ENCODE measurements around the gene EPHA7. TPM values are rescaled to one million over a fixed set of nuclear protein-coding genes. Genes with fewer than 3 reads are reported as not detected.

The EPHA7 gene
- total and polyA plus RNA-seq, 2 of the 13 experiments (the other 11 are each of a cell fraction or from before 2014, with no cell fraction given), result not detected

- no peak for TF ChIP-seq ZXDC (CRISPR knock-in tag; IDR thresholded peaks at IDR 0.05)
- no peak for TF ChIP-seq MAZ (IDR thresholded peaks at IDR 0.05; ENCODE audit: borderline replicate concordance, low read depth, low read length)
- no peak for TF ChIP-seq MAZ (CRISPR knock-in tag; IDR thresholded peaks at IDR 0.05; ENCODE audit: low read depth)
- TF ChIP-seq, protein P1, sequence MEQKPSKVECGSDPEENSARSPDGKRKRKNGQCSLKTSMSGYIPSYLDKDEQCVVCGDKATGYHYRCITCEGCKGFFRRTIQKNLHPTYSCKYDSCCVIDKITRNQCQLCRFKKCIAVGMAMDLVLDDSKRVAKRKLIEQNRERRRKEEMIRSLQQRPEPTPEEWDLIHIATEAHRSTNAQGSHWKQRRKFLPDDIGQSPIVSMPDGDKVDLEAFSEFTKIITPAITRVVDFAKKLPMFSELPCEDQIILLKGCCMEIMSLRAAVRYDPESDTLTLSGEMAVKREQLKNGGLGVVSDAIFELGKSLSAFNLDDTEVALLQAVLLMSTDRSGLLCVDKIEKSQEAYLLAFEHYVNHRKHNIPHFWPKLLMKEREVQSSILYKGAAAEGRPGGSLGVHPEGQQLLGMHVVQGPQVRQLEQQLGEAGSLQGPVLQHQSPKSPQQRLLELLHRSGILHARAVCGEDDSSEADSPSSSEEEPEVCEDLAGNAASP (CRISPR knock-in tag; IDR thresholded peaks at IDR 0.05; ENCODE audit: borderline replicate concordance), result no peak
- TF ChIP-seq ATRX (CRISPR knock-in tag; IDR thresholded peaks at IDR 0.05; ENCODE audit: borderline replicate concordance), result no peak
- TF ChIP-seq, protein P2, sequence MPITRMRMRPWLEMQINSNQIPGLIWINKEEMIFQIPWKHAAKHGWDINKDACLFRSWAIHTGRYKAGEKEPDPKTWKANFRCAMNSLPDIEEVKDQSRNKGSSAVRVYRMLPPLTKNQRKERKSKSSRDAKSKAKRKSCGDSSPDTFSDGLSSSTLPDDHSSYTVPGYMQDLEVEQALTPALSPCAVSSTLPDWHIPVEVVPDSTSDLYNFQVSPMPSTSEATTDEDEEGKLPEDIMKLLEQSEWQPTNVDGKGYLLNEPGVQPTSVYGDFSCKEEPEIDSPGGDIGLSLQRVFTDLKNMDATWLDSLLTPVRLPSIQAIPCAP (CRISPR knock-in tag; IDR thresholded peaks at IDR 0.05; ENCODE audit: low read depth), result no peak
- TF ChIP-seq, protein P3, sequence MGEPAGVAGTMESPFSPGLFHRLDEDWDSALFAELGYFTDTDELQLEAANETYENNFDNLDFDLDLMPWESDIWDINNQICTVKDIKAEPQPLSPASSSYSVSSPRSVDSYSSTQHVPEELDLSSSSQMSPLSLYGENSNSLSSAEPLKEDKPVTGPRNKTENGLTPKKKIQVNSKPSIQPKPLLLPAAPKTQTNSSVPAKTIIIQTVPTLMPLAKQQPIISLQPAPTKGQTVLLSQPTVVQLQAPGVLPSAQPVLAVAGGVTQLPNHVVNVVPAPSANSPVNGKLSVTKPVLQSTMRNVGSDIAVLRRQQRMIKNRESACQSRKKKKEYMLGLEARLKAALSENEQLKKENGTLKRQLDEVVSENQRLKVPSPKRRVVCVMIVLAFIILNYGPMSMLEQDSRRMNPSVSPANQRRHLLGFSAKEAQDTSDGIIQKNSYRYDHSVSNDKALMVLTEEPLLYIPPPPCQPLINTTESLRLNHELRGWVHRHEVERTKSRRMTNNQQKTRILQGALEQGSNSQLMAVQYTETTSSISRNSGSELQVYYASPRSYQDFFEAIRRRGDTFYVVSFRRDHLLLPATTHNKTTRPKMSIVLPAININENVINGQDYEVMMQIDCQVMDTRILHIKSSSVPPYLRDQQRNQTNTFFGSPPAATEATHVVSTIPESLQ (CRISPR knock-in tag; conservative IDR thresholded peaks at IDR 0.05), result no peak
- no peak for TF ChIP-seq YY1 (IDR thresholded peaks at IDR 0.05; ENCODE audit: insufficient read depth, insufficient replicate concordance, low read depth, low read length)
Observed at GRCh38 chr6:93319304-93319703, 100.1 kb downstream of the EPHA7 start (continued).
